Activated CD4-positive, alpha-beta T cell treated with anti-CD3 and anti-CD28 coated beads, Interleukin-2, amount 10 ng/mL, durations not matched to agents 7 days and 5 days (primary cell): Measurements from ENCODE around the gene TACC2. TPM values are rescaled to one million over a fixed set of nuclear protein-coding genes. Genes with fewer than 3 reads are reported as not detected.

Experiments
- CTCF ChIA-PET: fragments of 350-600 bp; sonication (Branson Sonifier 250); formaldehyde crosslinking; loops from one replicate; lab custom pipeline; 2021; ENCODE audit warnings: antibody characterized with exemption; lab: Charles Lee
- POLR2A ChIA-PET: fragments of 350-600 bp; sonication (Branson Sonifier 250); formaldehyde crosslinking; loops from one replicate; lab custom pipeline; 2021; ENCODE audit warnings: antibody characterized with exemption; lab: Charles Lee
- DNase-seq: peaks from one replicate; pipeline ENCODE4 v3.0.0-alpha.2; 2020
- H3K27ac Mint-ChIP-seq: one replicate; pipeline ENCODE4 v1.8.0; 2021; ENCODE audit warnings: mild to moderate bottlenecking, moderate library complexity, mixed read lengths
- H3K27me3 Mint-ChIP-seq: one replicate; pipeline ENCODE4 v1.8.0; 2021; ENCODE audit warnings: mixed read lengths
- H3K36me3 Mint-ChIP-seq: one replicate; pipeline ENCODE4 v1.8.0; 2021; ENCODE audit warnings: low read depth, mixed read lengths
- H3K4me1 Mint-ChIP-seq: one replicate; pipeline ENCODE4 v1.8.0; 2021; ENCODE audit warnings: mixed read lengths
- H3K4me3 Mint-ChIP-seq: one replicate; pipeline ENCODE4 v1.8.0; 2021; ENCODE audit warnings: mild to moderate bottlenecking, moderate library complexity, mixed read lengths
- H3K9me3 Mint-ChIP-seq: one replicate; pipeline ENCODE4 v1.8.0; 2021; ENCODE audit warnings: mixed read lengths
- total RNA-seq, 2 experiments: library from RNA; stranded (reverse); gene quantifications; one replicate each; pipeline ENCODE4 v1.2.3, GENCODE V29; 2021

TACC2 gene
- total RNA-seq, 2 experiments from 2014 or later: not detected

DNA sequence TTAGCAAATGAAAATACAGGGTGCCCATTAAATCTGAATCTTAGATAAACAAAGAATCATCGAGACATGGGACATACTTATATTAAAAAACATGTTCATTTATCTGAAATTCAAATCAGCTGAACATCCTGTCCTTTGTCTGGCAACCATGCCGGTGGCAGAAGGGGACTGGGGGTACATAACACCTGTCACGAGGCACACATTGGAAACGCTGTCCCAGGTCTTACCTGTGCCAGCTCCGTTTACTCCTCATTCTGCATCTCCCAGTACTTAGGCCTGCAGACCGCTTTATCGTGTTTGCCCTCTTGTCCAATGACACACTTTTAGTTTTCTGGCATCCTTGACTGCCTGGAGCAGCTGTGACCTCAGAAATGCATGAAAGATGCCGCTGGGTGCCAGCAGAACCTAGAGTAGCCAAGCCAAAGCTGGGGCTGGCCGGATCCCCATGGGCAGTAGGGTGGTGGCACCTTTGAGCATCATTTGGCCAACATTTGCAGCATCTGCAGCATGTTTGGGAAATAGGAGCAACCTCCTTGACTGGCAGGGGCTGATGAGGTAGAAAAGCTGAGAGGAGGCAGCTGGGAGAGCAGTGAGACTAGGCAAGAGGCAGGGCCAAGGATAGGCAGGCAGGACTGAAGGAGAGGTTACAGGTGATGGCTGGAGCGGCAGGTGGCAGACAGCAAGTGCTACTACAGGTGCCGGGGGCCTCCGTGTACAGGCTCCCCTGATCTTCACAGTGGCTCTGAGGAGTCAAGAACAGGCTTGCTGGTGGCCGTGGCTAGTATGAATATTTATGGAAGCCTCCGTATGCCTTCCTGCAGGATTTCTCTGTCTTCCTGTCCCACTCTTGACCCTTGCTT is 219.8 kb downstream of the TACC2 start:
- Mint-ChIP-seq H3K9me3 (no peaks in the 10 kb centered on the region), H3K27ac (no peak overlapping the region), H3K36me3 (no peaks in the 10 kb centered on the region), H3K4me1 (no peaks in the 10 kb centered on the region), H3K27me3 (no peaks in the 10 kb centered on the region), H3K4me3 (no peak overlapping the region)
- DNase-seq: no peak
- POLR2A ChIA-PET: no interaction called here
- CTCF ChIA-PET: interaction anchor here (0.6 kb wide), 1 partner anchor 38 kb away, joined by 3 read pairs; no protein-coding TSS in a partner anchor

DNA sequence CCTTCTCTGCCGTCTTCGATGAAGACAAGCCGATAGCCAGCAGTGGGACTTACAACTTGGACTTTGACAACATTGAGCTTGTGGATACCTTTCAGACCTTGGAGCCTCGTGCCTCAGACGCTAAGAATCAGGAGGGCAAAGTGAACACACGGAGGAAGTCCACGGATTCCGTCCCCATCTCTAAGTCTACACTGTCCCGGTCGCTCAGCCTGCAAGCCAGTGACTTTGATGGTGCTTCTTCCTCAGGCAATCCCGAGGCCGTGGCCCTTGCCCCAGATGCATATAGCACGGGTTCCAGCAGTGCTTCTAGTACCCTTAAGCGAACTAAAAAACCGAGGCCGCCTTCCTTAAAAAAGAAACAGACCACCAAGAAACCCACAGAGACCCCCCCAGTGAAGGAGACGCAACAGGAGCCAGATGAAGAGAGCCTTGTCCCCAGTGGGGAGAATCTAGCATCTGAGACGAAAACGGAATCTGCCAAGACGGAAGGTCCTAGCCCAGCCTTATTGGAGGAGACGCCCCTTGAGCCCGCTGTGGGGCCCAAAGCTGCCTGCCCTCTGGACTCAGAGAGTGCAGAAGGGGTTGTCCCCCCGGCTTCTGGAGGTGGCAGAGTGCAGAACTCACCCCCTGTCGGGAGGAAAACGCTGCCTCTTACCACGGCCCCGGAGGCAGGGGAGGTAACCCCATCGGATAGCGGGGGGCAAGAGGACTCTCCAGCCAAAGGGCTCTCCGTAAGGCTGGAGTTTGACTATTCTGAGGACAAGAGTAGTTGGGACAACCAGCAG is 221.7 kb downstream of the TACC2 start:
- Mint-ChIP-seq H3K27ac (no peak overlapping the region), H3K9me3 (no peaks in the 10 kb centered on the region), H3K4me1 (no peaks in the 10 kb centered on the region), H3K4me3 (no peak overlapping the region), H3K36me3 (no peaks in the 10 kb centered on the region), H3K27me3 (no peaks in the 10 kb centered on the region)
- POLR2A ChIA-PET: no interaction called here
- DNase-seq: no peak
- CTCF ChIA-PET: interaction anchor here (0.6 kb wide), 1 partner anchor 765 kb away, joined by 3 read pairs; no protein-coding TSS in a partner anchor

GRCh38 chr10:122213364-122213763 is 224.4 kb downstream of the TACC2 start:
- POLR2A ChIA-PET: no interaction called here
- H3K9me3 Mint-ChIP-seq: no peaks in the 10 kb centered on the region
- no peak for DNase-seq
- H3K4me3 Mint-ChIP-seq: no peak overlapping the region
- no peak overlapping the region for H3K27ac Mint-ChIP-seq
- no peaks in the 10 kb centered on the region for H3K4me1 Mint-ChIP-seq
- CTCF ChIA-PET: no interaction called here
- H3K36me3 Mint-ChIP-seq: no peaks in the 10 kb centered on the region
- H3K27me3 Mint-ChIP-seq: no peaks in the 10 kb centered on the region

GRCh38 chr10:122213766-122214165 is 224.8 kb downstream of the TACC2 start:
- no peak overlapping the region for H3K4me3 Mint-ChIP-seq
- no peak for DNase-seq
- ChIA-PET POLR2A (no interaction called here), CTCF (no interaction called here)
- no peak overlapping the region for H3K27ac Mint-ChIP-seq
- H3K9me3 Mint-ChIP-seq: no peaks in the 10 kb centered on the region
- no peaks in the 10 kb centered on the region for H3K27me3 Mint-ChIP-seq
- H3K4me1 Mint-ChIP-seq: no peaks in the 10 kb centered on the region
- no peaks in the 10 kb centered on the region for H3K36me3 Mint-ChIP-seq

- CTCF ChIA-PET: no interaction called here
- POLR2A ChIA-PET: no interaction called here
- H3K27me3 Mint-ChIP-seq: no peaks in the 10 kb centered on the region
Observed at GRCh38 chr10:122216047-122216446, 227.1 kb downstream of the TACC2 start.

DNA sequence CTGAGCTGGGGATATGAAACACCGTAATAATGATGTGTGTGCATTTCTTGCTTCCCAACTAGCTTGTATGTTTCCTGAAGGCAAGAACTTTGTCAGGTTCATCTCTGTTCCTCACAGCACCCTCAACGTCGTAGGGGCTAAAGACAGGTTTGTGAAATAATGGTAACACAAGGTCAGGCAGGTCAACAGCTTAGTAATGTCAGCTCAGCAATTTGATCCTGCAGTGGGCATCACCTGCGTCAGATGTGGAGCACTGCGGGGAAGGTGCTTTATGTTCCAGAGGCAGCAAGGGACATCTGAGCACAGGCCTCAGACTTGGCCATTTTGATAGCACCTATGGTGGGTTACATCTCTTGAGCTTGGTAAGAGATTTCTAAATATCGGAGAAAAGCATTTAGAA is 230.4 kb downstream of the TACC2 start:
- no peak overlapping the region for H3K4me3 Mint-ChIP-seq
- no peak for DNase-seq
- no peaks in the 10 kb centered on the region for H3K27me3 Mint-ChIP-seq
- no peaks in the 10 kb centered on the region for H3K36me3 Mint-ChIP-seq
- ChIA-PET CTCF (no interaction called here), POLR2A (no interaction called here)
- no peak overlapping the region for H3K27ac Mint-ChIP-seq
- no peaks in the 10 kb centered on the region for H3K4me1 Mint-ChIP-seq
- H3K9me3 Mint-ChIP-seq: no peaks in the 10 kb centered on the region

More at GRCh38 chr10:122216047-122216446, 227.1 kb downstream of the TACC2 start:
- DNase-seq: no peak
- H3K4me1 Mint-ChIP-seq: no peaks in the 10 kb centered on the region
- H3K4me3 Mint-ChIP-seq: no peak overlapping the region
- no peaks in the 10 kb centered on the region for H3K9me3 Mint-ChIP-seq
- no peak overlapping the region for H3K27ac Mint-ChIP-seq
- H3K36me3 Mint-ChIP-seq: no peaks in the 10 kb centered on the region

- no peak for DNase-seq
- no peaks in the 10 kb centered on the region for H3K36me3 Mint-ChIP-seq
- no peak overlapping the region for H3K4me3 Mint-ChIP-seq
- H3K27me3 Mint-ChIP-seq: no peaks in the 10 kb centered on the region
- H3K4me1 Mint-ChIP-seq: no peaks in the 10 kb centered on the region
- no peak overlapping the region for H3K27ac Mint-ChIP-seq
- ChIA-PET POLR2A (no interaction called here), CTCF (no interaction called here)
- H3K9me3 Mint-ChIP-seq: no peaks in the 10 kb centered on the region
Observed at GRCh38 chr10:122220736-122221135, 231.8 kb downstream of the TACC2 start.

- no peaks in the 10 kb centered on the region for H3K4me1 Mint-ChIP-seq
- no peak overlapping the region for H3K27ac Mint-ChIP-seq
- ChIA-PET CTCF (no interaction called here), POLR2A (no interaction called here)
- no peak overlapping the region for H3K4me3 Mint-ChIP-seq
- peaks cover 1% of the 10 kb centered on the region for H3K27me3 Mint-ChIP-seq
- no peaks in the 10 kb centered on the region for H3K9me3 Mint-ChIP-seq
- DNase-seq: no peak
- H3K36me3 Mint-ChIP-seq: no peaks in the 10 kb centered on the region
Observed at GRCh38 chr10:122221958-122222357, 233.0 kb downstream of the TACC2 start.

DNA sequence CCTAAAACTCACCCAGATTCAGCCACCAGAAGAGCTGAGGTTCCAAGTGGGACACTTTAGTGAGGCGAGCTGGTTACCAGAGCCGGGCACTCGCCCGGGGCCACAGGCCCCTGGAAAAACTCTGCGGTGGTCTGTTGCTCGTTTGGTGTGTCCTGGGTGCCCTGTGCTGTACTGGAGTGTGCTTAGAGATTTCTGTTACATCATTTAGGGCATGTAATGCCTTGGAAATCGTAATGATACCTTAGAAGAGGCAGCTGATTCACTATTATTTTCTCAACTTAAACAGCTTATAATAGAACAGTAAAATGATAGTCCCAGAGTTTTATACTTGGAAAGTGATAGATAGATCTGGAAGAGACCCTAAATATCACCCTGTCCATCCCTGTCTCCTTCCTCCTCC is 233.7 kb downstream of the TACC2 start:
- Mint-ChIP-seq H3K27me3 (peaks cover 3% of the 10 kb centered on the region), H3K4me1 (no peaks in the 10 kb centered on the region), H3K36me3 (no peaks in the 10 kb centered on the region), H3K4me3 (no peak overlapping the region), H3K27ac (no peak overlapping the region), H3K9me3 (no peaks in the 10 kb centered on the region)
- ChIA-PET POLR2A (no interaction called here), CTCF (interaction anchor here (0.9 kb wide), 1 partner anchor 8 kb away, joined by 3 read pairs; no protein-coding TSS in a partner anchor)
- no peak for DNase-seq

- H3K36me3 Mint-ChIP-seq: no peaks in the 10 kb centered on the region
- ChIA-PET POLR2A (no interaction called here), CTCF (no interaction called here)
- DNase-seq: no peak
- no peaks in the 10 kb centered on the region for H3K9me3 Mint-ChIP-seq
- H3K27ac Mint-ChIP-seq: no peak overlapping the region
- no peak overlapping the region for H3K4me3 Mint-ChIP-seq
- H3K27me3 Mint-ChIP-seq: peaks cover 3% of the 10 kb centered on the region
- no peaks in the 10 kb centered on the region for H3K4me1 Mint-ChIP-seq
Observed at GRCh38 chr10:122224159-122224558, 235.2 kb downstream of the TACC2 start.

DNA sequence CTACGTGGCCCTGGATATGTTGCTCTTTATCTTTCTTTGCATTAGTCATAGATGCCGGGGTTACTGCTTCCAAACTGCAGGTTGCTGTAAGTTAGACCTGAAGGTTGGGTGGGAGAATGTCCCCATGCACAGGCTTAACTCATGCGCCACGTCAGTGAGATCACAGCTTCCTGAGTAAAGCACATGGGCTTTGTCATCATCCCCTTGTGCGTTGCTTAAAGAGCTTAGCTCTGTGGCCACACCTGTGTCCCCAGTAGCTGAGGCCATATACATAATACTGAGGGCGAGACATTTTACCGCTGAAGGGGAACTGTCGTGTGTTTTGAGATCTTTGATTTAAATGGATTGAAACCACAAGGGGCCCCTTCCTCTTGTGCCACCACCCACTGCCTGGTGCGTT is 236.4 kb downstream of the TACC2 start:
- ChIA-PET POLR2A (no interaction called here), CTCF (no interaction called here)
- H3K4me1 Mint-ChIP-seq: no peaks in the 10 kb centered on the region
- no peak overlapping the region for H3K27ac Mint-ChIP-seq
- H3K36me3 Mint-ChIP-seq: no peaks in the 10 kb centered on the region
- H3K27me3 Mint-ChIP-seq: peaks cover 3% of the 10 kb centered on the region
- H3K4me3 Mint-ChIP-seq: no peak overlapping the region
- no peaks in the 10 kb centered on the region for H3K9me3 Mint-ChIP-seq
- no peak for DNase-seq

DNA sequence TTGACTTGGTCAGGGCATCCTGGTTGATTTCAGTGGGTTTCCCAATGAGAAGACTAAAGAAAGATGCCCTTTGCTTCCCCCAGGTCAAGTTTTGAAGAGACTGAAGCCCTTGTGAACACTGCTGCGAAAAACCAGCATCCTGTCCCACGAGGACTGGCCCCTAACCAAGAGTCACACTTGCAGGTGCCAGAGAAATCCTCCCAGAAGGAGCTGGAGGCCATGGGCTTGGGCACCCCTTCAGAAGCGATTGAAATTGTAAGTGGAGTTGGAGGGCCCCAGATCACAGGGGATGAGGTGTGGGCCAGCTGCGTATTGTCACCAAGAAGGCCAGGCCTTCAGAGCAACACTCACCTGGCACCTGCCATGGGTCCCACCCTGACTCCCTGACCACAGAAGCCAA is 238.8 kb downstream of the TACC2 start:
- DNase-seq: no peak
- H3K36me3 Mint-ChIP-seq: no peaks in the 10 kb centered on the region
- H3K27ac Mint-ChIP-seq: no peak overlapping the region
- H3K4me3 Mint-ChIP-seq: no peak overlapping the region
- peaks cover 3% of the 10 kb centered on the region for H3K27me3 Mint-ChIP-seq
- H3K4me1 Mint-ChIP-seq: no peaks in the 10 kb centered on the region
- ChIA-PET CTCF (no interaction called here), POLR2A (no interaction called here)
- no peaks in the 10 kb centered on the region for H3K9me3 Mint-ChIP-seq

- Mint-ChIP-seq H3K4me3 (no peak overlapping the region), H3K4me1 (no peaks in the 10 kb centered on the region), H3K27ac (no peak overlapping the region), H3K27me3 (peaks cover 3% of the 10 kb centered on the region), H3K36me3 (no peaks in the 10 kb centered on the region), H3K9me3 (no peaks in the 10 kb centered on the region)
- no peak for DNase-seq
- ChIA-PET CTCF (no interaction called here), POLR2A (no interaction called here)
Observed at GRCh38 chr10:122229666-122230065, 240.7 kb downstream of the TACC2 start.
